IMR-90 (cell line): ENCODE data around the gene UCHL5.

ENCODE experiments used
- CHD1 ChIP-seq: IDR thresholded peaks from 2 replicates; pipeline ENCODE4 v1.6.1; 2012; ENCODE audit warnings: low read depth, low read length, improper control_type of control experiment
- MAFK ChIP-seq: IDR thresholded peaks from 2 replicates; pipeline ENCODE4 v1.6.1; 2012; ENCODE audit warnings: low read depth, low read length, improper control_type of control experiment
- NFE2L2 ChIP-seq: fragments of 150-350 bp; IDR thresholded peaks from 2 replicates; pipeline ENCODE4 v1.6.1; 2016; ENCODE audit warnings: low read depth, mild to moderate bottlenecking, low read length
- POLR2A ChIP-seq: IDR thresholded peaks from 2 replicates; pipeline ENCODE4 v1.6.1; 2012; ENCODE audit warnings: mild to moderate bottlenecking, low read depth, low read length
- RAD21 ChIP-seq: IDR thresholded peaks from 2 replicates; pipeline ENCODE4 v1.6.1; 2012; ENCODE audit warnings: low read length, improper control_type of control experiment
- SMC3 ChIP-seq: fragments of 150-350 bp; IDR thresholded peaks from 2 replicates; pipeline ENCODE4 v1.6.1; 2016; ENCODE audit warnings: low read depth, mild to moderate bottlenecking, antibody characterized with exemption, low read length, moderate library complexity
- TF ChIP-seq, protein P1 (sequence below): conservative IDR thresholded peaks from 2 replicates; pipeline ENCODE4 v1.5.1; 2012; ENCODE audit warnings: mild to moderate bottlenecking, low read depth, low read length, improper control_type of control experiment

DNA sequence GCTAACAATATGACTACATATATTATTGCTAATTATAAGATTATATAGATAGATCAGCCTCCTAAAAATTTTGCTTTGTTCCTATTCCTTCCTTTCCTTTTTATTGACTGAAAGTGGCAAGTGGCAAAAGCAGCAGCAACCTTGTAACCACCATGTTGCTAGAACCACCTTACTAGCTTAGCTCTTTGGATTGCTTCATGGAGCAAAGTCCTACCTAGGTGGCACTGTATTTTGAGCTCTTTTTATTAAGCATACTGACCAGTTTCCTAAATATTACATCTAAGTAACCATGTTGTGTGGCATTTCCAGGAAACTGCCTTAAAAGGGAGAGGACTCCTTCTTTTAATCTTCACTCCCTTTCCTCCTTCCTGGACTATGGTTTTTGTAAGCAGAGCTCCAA lies 90.8 kb downstream of the UCHL5 start:
- TF ChIP-seq SMC3 (no peak), POLR2A (no peak), NFE2L2 (no peak), MAFK (no peak), CHD1 (no peak), RAD21 (no peak)
- TF ChIP-seq, protein P1, sequence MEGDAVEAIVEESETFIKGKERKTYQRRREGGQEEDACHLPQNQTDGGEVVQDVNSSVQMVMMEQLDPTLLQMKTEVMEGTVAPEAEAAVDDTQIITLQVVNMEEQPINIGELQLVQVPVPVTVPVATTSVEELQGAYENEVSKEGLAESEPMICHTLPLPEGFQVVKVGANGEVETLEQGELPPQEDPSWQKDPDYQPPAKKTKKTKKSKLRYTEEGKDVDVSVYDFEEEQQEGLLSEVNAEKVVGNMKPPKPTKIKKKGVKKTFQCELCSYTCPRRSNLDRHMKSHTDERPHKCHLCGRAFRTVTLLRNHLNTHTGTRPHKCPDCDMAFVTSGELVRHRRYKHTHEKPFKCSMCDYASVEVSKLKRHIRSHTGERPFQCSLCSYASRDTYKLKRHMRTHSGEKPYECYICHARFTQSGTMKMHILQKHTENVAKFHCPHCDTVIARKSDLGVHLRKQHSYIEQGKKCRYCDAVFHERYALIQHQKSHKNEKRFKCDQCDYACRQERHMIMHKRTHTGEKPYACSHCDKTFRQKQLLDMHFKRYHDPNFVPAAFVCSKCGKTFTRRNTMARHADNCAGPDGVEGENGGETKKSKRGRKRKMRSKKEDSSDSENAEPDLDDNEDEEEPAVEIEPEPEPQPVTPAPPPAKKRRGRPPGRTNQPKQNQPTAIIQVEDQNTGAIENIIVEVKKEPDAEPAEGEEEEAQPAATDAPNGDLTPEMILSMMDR: no peak
